ENCODE data around the gene FBXW2. TPM values are rescaled to one million over a fixed set of nuclear protein-coding genes. Genes with fewer than 3 reads are reported as not detected.

The FBXW2 gene
- total RNA-seq, 1 donor: 36.9 TPM

GRCh38 chr9:120780367-120780766 lies 12.8 kb downstream of the FBXW2 start:
- H3K4me3 ChIP-seq (ENCODE audit: insufficient read depth, low read length): no peak overlapping the region
- no peak overlapping the region for H3K27ac ChIP-seq (ENCODE audit: low read depth, low read length)
- no peaks in the 10 kb centered on the region for H3K9me3 ChIP-seq (ENCODE audit: low read depth, low read length)
- H2AFZ ChIP-seq (ENCODE audit: low read length): no peak overlapping the region
- no peak for DNase-seq (ENCODE audit: insufficient read length, low spot score, missing footprints)
- TF ChIP-seq CTCF (IDR thresholded peaks at IDR 0.05; ENCODE audit: extremely low read depth, low read depth, low read length): no peak
- peaks cover 35% of the 10 kb centered on the region for H3K36me3 ChIP-seq (ENCODE audit: insufficient read depth, low read length)
- H3K4me2 ChIP-seq (ENCODE audit: insufficient read depth, low read length): no peak overlapping the region
- no peaks in the 10 kb centered on the region for H4K20me1 ChIP-seq (ENCODE audit: insufficient read depth, low read length)
- peaks cover 58% of the 10 kb centered on the region for H3K79me2 ChIP-seq (ENCODE audit: insufficient read depth, low read length)
- H3K4me1 ChIP-seq (ENCODE audit: insufficient read depth, low read length): peaks cover 2% of the 10 kb centered on the region
- H3K27me3 ChIP-seq (ENCODE audit: insufficient read depth, low read length): no peaks in the 10 kb centered on the region

DNA sequence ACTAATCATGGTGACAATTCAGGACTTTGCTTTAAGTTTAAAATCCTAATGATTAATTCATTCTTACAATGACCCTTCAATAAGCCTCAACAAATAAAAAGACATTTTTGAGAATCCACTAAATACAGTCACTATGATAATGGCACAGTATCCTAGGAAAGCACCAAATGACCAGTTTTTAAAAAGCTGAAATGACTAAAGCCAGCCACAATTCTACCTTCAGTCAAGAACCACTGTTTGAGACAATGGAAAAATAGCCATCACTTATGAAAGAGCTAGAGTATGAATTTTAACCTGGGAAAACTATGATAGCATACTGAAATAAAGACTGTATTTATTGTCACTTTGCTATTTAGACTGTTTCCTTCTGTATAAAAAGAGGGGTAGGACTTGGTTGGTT lies 14.0 kb downstream of the FBXW2 start:
- Histone ChIP-seq H3K27ac (ENCODE audit: low read depth, low read length) (no peak overlapping the region), H2AFZ (ENCODE audit: low read length) (no peak overlapping the region), H3K4me1 (ENCODE audit: insufficient read depth, low read length) (peaks cover 2% of the 10 kb centered on the region), H3K4me3 (ENCODE audit: insufficient read depth, low read length) (no peak overlapping the region), H3K9me3 (ENCODE audit: low read depth, low read length) (no peaks in the 10 kb centered on the region), H3K36me3 (ENCODE audit: insufficient read depth, low read length) (peaks cover 40% of the 10 kb centered on the region), H3K4me2 (ENCODE audit: insufficient read depth, low read length) (no peak overlapping the region), H3K27me3 (ENCODE audit: insufficient read depth, low read length) (no peaks in the 10 kb centered on the region), H3K79me2 (ENCODE audit: insufficient read depth, low read length) (peaks cover 52% of the 10 kb centered on the region), H4K20me1 (ENCODE audit: insufficient read depth, low read length) (peaks cover 3% of the 10 kb centered on the region)
- no peak for DNase-seq (ENCODE audit: insufficient read length, low spot score, missing footprints)
- no peak for TF ChIP-seq CTCF (IDR thresholded peaks at IDR 0.05; ENCODE audit: extremely low read depth, low read depth, low read length)

GRCh38 chr9:120778758-120779157 lies 14.5 kb downstream of the FBXW2 start:
- no peak overlapping the region for H3K4me2 ChIP-seq (ENCODE audit: insufficient read depth, low read length)
- DNase-seq (ENCODE audit: insufficient read length, low spot score, missing footprints): no peak
- no peak overlapping the region for H3K27ac ChIP-seq (ENCODE audit: low read depth, low read length)
- no peak overlapping the region for H3K4me3 ChIP-seq (ENCODE audit: insufficient read depth, low read length)
- H3K9me3 ChIP-seq (ENCODE audit: low read depth, low read length): no peaks in the 10 kb centered on the region
- H3K36me3 ChIP-seq (ENCODE audit: insufficient read depth, low read length): peaks cover 41% of the 10 kb centered on the region
- no peak overlapping the region for H2AFZ ChIP-seq (ENCODE audit: low read length)
- H3K79me2 ChIP-seq (ENCODE audit: insufficient read depth, low read length): peaks cover 47% of the 10 kb centered on the region
- H3K27me3 ChIP-seq (ENCODE audit: insufficient read depth, low read length): no peaks in the 10 kb centered on the region
- no peak for TF ChIP-seq CTCF (IDR thresholded peaks at IDR 0.05; ENCODE audit: extremely low read depth, low read depth, low read length)
- no peaks in the 10 kb centered on the region for H3K4me1 ChIP-seq (ENCODE audit: insufficient read depth, low read length)
- peaks cover 3% of the 10 kb centered on the region for H4K20me1 ChIP-seq (ENCODE audit: insufficient read depth, low read length)

- DNase-seq (ENCODE audit: insufficient read length, low spot score, missing footprints): no peak
- no peaks in the 10 kb centered on the region for H3K9me3 ChIP-seq (ENCODE audit: low read depth, low read length)
- no peaks in the 10 kb centered on the region for H3K27me3 ChIP-seq (ENCODE audit: insufficient read depth, low read length)
- no peak overlapping the region for H3K4me3 ChIP-seq (ENCODE audit: insufficient read depth, low read length)
- H3K27ac ChIP-seq (ENCODE audit: low read depth, low read length): no peak overlapping the region
- H2AFZ ChIP-seq (ENCODE audit: low read length): no peak overlapping the region
- no peak overlapping the region for H3K4me2 ChIP-seq (ENCODE audit: insufficient read depth, low read length)
- peaks cover 3% of the 10 kb centered on the region for H4K20me1 ChIP-seq (ENCODE audit: insufficient read depth, low read length)
- TF ChIP-seq CTCF (IDR thresholded peaks at IDR 0.05; ENCODE audit: extremely low read depth, low read depth, low read length): no peak
- peaks cover 32% of the 10 kb centered on the region for H3K79me2 ChIP-seq (ENCODE audit: insufficient read depth, low read length)
- H3K36me3 ChIP-seq (ENCODE audit: insufficient read depth, low read length): peaks cover 56% of the 10 kb centered on the region
- H3K4me1 ChIP-seq (ENCODE audit: insufficient read depth, low read length): no peaks in the 10 kb centered on the region
Measured at GRCh38 chr9:120777229-120777628, 16.0 kb downstream of the FBXW2 start.
